Spleen (tissue), 7 donors: ENCODE measurements around the gene HLA-DPA1.

ENCODE experiments used
- CTCF ChIP-seq, 11 experiments: fragments of 200-600 bp in 7 of 11; fragments of 450-650 bp in 4 of 11; sonication (generic) in 4 of 11; IDR thresholded peaks in 8 of 11; conservative IDR thresholded peaks in 3 of 11; 1 replicate in 7 of 11; 2 replicates in 4 of 11; pipeline versions ENCODE4 v1.4.0 to v1.8.0; 2016 to 2021; ENCODE audit warnings: antibody characterized with exemption in 11 of 11, inconsistent platforms in 4 of 11, mild to moderate bottlenecking in 1 of 11
- POLR2A ChIP-seq, 3 donors: fragments of 450-650 bp; IDR thresholded peaks; one replicate each; pipeline ENCODE4 v1.5.1; 2017; ENCODE audit warnings: antibody characterized with exemption in 3 of 3, mild to moderate bottlenecking in 1 of 3
- donor health status: DM: no; HTN: no; CAD: no; lungs with moderate emphysema.
- donor health status: DM: no; HTN: no; CAD: no.
- donor health status: DM: no; HTN: no; CAD: no.

DNA sequence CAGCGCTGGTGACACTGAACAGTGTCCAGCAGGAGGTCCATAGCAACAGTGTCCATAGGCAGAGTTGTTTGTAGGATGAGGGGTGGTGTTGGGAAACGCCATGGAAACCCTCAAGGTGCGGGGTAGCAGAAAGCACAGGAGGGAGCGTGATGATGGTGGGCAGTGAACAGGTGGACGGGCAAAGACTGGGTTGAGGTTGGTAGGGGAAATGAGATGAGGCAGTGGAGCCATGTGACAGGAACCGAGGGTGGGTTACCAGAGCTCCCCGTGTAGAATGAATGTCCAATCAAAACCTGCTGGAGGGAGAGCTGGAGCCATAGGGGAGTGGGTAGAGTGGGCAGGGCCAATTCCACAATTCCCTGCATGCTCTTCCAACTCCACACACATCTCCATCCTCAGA, 40.3 kb upstream of the HLA-DPA1 start:
- TF ChIP-seq POLR2A (IDR thresholded peaks at IDR 0.05): no peak
- no peak for TF ChIP-seq CTCF (IDR thresholded peaks at IDR 0.05 in 8 of 11, conservative IDR thresholded peaks at IDR 0.05 in 3 of 11)
